H1 (cell line): Measurements from ENCODE around the gene RNF149. TPM values are rescaled to one million over a fixed set of nuclear protein-coding genes. Genes with fewer than 3 reads are reported as not detected.

Source experiments
- CTCF ChIA-PET: fragments of 300-600 bp; sonication (Branson Sonifier 250); formaldehyde crosslinking; loops from one replicate; lab custom pipeline; 2021; ENCODE audit not compliant: partially characterized antibody; lab: Charles Lee
- POLR2A ChIA-PET: fragments of 300-600 bp; sonication (Branson Sonifier 250); formaldehyde crosslinking; loops from one replicate; lab custom pipeline; 2021; ENCODE audit warnings: inconsistent platforms; ENCODE audit not compliant: partially characterized antibody; lab: Charles Lee
- DNase-seq, 2 experiments: peaks; one replicate each; pipeline versions ENCODE4 v3.0.0 to v3.0.0-alpha.2; 2010 to 2022; ENCODE audit warnings: low spot score in 2 of 2, low read depth in 1 of 2, mixed read lengths in 1 of 2
- FAIRE-seq: peaks from 2 replicates; lab custom pipeline; 2011; peaks lifted over from hg19 to GRCh38; lab: Jason Lieb, UNC
- H2AFZ ChIP-seq: 2 replicates; pipeline ENCODE4 v1.8.1; 2012; ENCODE audit warnings: low read length, inconsistent platforms
- H2AK5ac ChIP-seq: 2 replicates; pipeline ENCODE4 v1.6.1; 2013; ENCODE audit warnings: low read depth, low read length
- H2BK120ac ChIP-seq: replicated peaks from 2 replicates; pipeline ENCODE3; 2013; ENCODE audit warnings: low read depth, low read length, inconsistent platforms
- H2BK12ac ChIP-seq: 2 replicates; pipeline ENCODE4 v1.6.1; 2013; ENCODE audit warnings: low read depth, low read length
- H2BK15ac ChIP-seq: 2 replicates; pipeline ENCODE4 v1.6.1; 2013; ENCODE audit warnings: low read length
- H2BK20ac ChIP-seq: 2 replicates; pipeline ENCODE4 v1.6.1; 2013; ENCODE audit warnings: low read length
- H2BK5ac ChIP-seq: 2 replicates; pipeline ENCODE4 v1.6.1; 2013; ENCODE audit warnings: low read depth, low read length
- H3K14ac ChIP-seq: 2 replicates; pipeline ENCODE4 v1.6.1; 2013; ENCODE audit warnings: inconsistent platforms; ENCODE audit not compliant: insufficient read length
- H3K18ac ChIP-seq: 2 replicates; pipeline ENCODE4 v1.6.1; 2013; ENCODE audit warnings: low read length; ENCODE audit errors: extremely low read depth
- H3K23ac ChIP-seq: 2 replicates; pipeline ENCODE4 v1.6.1; 2013; ENCODE audit warnings: inconsistent platforms; ENCODE audit not compliant: insufficient read length
- H3K23me2 ChIP-seq: 2 replicates; pipeline ENCODE4 v1.6.1; 2013; ENCODE audit warnings: low read depth, low read length
- H3K27ac ChIP-seq: 2 replicates; pipeline ENCODE4 v1.6.1; 2011; ENCODE audit warnings: low read depth, low read length, inconsistent platforms
- H3K27me3 ChIP-seq, 4 experiments: replicated peaks in 1 of 4; 1 replicate in 1 of 4; 2 replicates in 3 of 4; pipeline versions ENCODE4 v1.6.1 to v1.8.1; 2011 to 2013; ENCODE audit warnings: low read length in 3 of 4, mild to moderate bottlenecking in 3 of 4, inconsistent platforms in 2 of 4, mixed read lengths in 2 of 4, moderate library complexity in 1 of 4; ENCODE audit not compliant: control insufficient read depth in 3 of 4, insufficient read depth in 3 of 4; ENCODE audit errors: extremely low read depth in 1 of 4
- H3K36me3 ChIP-seq, 4 experiments: 2 replicates each; pipeline versions ENCODE4 v1.6.1 to v1.8.1; 2011 to 2013; ENCODE audit warnings: mild to moderate bottlenecking in 4 of 4, low read length in 3 of 4, moderate library complexity in 2 of 4, control low read depth in 1 of 4, inconsistent platforms in 1 of 4; ENCODE audit not compliant: insufficient read depth in 4 of 4, control insufficient read depth in 2 of 4
- H3K4ac ChIP-seq: replicated peaks from 2 replicates; pipeline ENCODE3; 2013; ENCODE audit warnings: low read length, low read depth, mixed read lengths, inconsistent platforms; ENCODE audit not compliant: insufficient read length
- H3K4me1 ChIP-seq, 4 experiments: replicated peaks in 1 of 4; 1 replicate in 1 of 4; 2 replicates in 3 of 4; pipeline versions ENCODE4 v1.6.1 to v1.8.1; 2011 to 2013; ENCODE audit warnings: low read length in 3 of 4, inconsistent platforms in 2 of 4, mixed read lengths in 1 of 4; ENCODE audit not compliant: insufficient read depth in 4 of 4, control insufficient read depth in 3 of 4
- H3K4me2 ChIP-seq, 2 experiments: 2 replicates each; pipeline versions ENCODE4 v1.6.1 to v1.8.1; 2011 to 2013; ENCODE audit warnings: low read depth in 2 of 2, low read length in 2 of 2, control low read depth in 1 of 2, inconsistent platforms in 1 of 2, mild to moderate bottlenecking in 1 of 2; ENCODE audit not compliant: insufficient read depth in 1 of 2
- H3K4me3 ChIP-seq, 4 experiments: fragments of 200-600, 300-600 bp in 1 of 4; sonication (generic), shearing (Covaris generic), sonication (Bioruptor Twin) in 1 of 4; 2 replicates each; pipeline versions ENCODE4 v1.5.1 to v1.8.1; 2011 to 2016; ENCODE audit warnings: low read length in 4 of 4, low read depth in 3 of 4, control low read depth in 2 of 4, inconsistent platforms in 2 of 4, mild to moderate bottlenecking in 2 of 4, mixed read lengths in 1 of 4, moderate library complexity in 1 of 4; ENCODE audit not compliant: insufficient read depth in 2 of 4; ENCODE audit errors: extremely low read depth in 1 of 4
- H3K56ac ChIP-seq: replicated peaks from 2 replicates; pipeline ENCODE3; 2013; ENCODE audit warnings: low read depth, mild to moderate bottlenecking, mixed read lengths, low read length, inconsistent platforms; ENCODE audit not compliant: insufficient read length
- H3K79me1 ChIP-seq: 2 replicates; pipeline ENCODE4 v1.6.1; 2013; ENCODE audit warnings: low read depth, low read length, control low read depth
- H3K79me2 ChIP-seq, 2 experiments: 2 replicates each; pipeline versions ENCODE4 v1.6.1 to v1.8.1; 2012 to 2013; ENCODE audit warnings: low read length in 2 of 2, mild to moderate bottlenecking in 2 of 2, inconsistent platforms in 1 of 2; ENCODE audit not compliant: insufficient read depth in 2 of 2, control insufficient read depth in 1 of 2
- H3K9ac ChIP-seq, 4 experiments: replicated peaks in 1 of 4; 1 replicate in 1 of 4; 2 replicates in 3 of 4; pipeline versions ENCODE4 v1.6.1 to v1.8.1; 2011 to 2013; ENCODE audit warnings: low read depth in 3 of 4, low read length in 3 of 4, control low read depth in 2 of 4, mild to moderate bottlenecking in 2 of 4, moderate library complexity in 2 of 4, inconsistent platforms in 1 of 4; ENCODE audit errors: extremely low read depth in 1 of 4
- H3K9me3 ChIP-seq, 2 experiments: 2 replicates each; pipeline versions ENCODE4 v1.6.1 to v1.8.1; 2012 to 2013; ENCODE audit warnings: mild to moderate bottlenecking in 2 of 2, moderate library complexity in 2 of 2, control low read depth in 1 of 2, inconsistent platforms in 1 of 2, low read depth in 1 of 2, low read length in 1 of 2, mixed read lengths in 1 of 2; ENCODE audit not compliant: insufficient read depth in 2 of 2
- H4K20me1 ChIP-seq, 2 experiments: replicated peaks in 1 of 2; 2 replicates each; pipeline versions ENCODE3 to v1.8.1; 2011 to 2013; ENCODE audit warnings: inconsistent platforms in 2 of 2, low read length in 2 of 2, mild to moderate bottlenecking in 1 of 2; ENCODE audit not compliant: insufficient read depth in 2 of 2, control insufficient read depth in 1 of 2
- H4K5ac ChIP-seq: 2 replicates; pipeline ENCODE4 v1.6.1; 2013; ENCODE audit warnings: low read length, low read depth, mixed read lengths, inconsistent platforms; ENCODE audit not compliant: insufficient read length
- H4K8ac ChIP-seq: 2 replicates; pipeline ENCODE4 v1.8.0; 2013; ENCODE audit warnings: mild to moderate bottlenecking, moderate library complexity, low read length, inconsistent platforms; ENCODE audit not compliant: insufficient read depth; ENCODE audit errors: extremely low read depth
- H4K91ac ChIP-seq: replicated peaks from 2 replicates; pipeline ENCODE3; 2013; ENCODE audit warnings: low read length, mixed read lengths, inconsistent platforms; ENCODE audit not compliant: insufficient read length
- ATF3 ChIP-seq: IDR thresholded peaks from 2 replicates; pipeline ENCODE4 v1.6.1; 2011; ENCODE audit warnings: low read depth, mild to moderate bottlenecking, low read length; ENCODE audit not compliant: insufficient read depth
- KDM1A ChIP-seq: fragments of 200-600, 300-600 bp; sonication (generic); IDR thresholded peaks from 2 replicates; pipeline ENCODE4 v1.7.1; 2016; ENCODE audit warnings: mild to moderate bottlenecking, low read length, borderline replicate concordance
- POLR2A ChIP-seq, 2 experiments: IDR thresholded peaks; 1 replicate in 1 of 2; 2 replicates in 1 of 2; pipeline ENCODE4 v1.6.1; 2011; ENCODE audit warnings: low read depth in 2 of 2, low read length in 2 of 2, mild to moderate bottlenecking in 2 of 2; ENCODE audit errors: control extremely low read depth in 1 of 2
- SIN3A ChIP-seq, 2 experiments: IDR thresholded peaks in 1 of 2; conservative IDR thresholded peaks in 1 of 2; 2 replicates each; pipeline ENCODE4 v1.6.1; 2011 to 2012; ENCODE audit warnings: low read length in 2 of 2, improper control_type of control experiment in 1 of 2, low read depth in 1 of 2, mild to moderate bottlenecking in 1 of 2
- TEAD4 ChIP-seq: IDR thresholded peaks from 2 replicates; pipeline ENCODE4 v1.6.1; 2012; ENCODE audit warnings: low read depth, low read length, inconsistent platforms, mixed read lengths
- USF2 ChIP-seq: IDR thresholded peaks from 2 replicates; pipeline ENCODE4 v1.6.1; 2011; ENCODE audit warnings: low read length, improper control_type of control experiment
- WGBS, 2 experiments: shearing (Covaris generic) in 1 of 2; methylation state at CpG; one replicate each; pipeline versions ENCODE4 v1.1.6 to v1.1.7; 2013 to 2015; ENCODE audit warnings: low lambda C conversion rate in 2 of 2, mixed read lengths in 2 of 2, inconsistent platforms in 1 of 2, low coverage in 1 of 2, missing lambda C conversion rate in 1 of 2; ENCODE audit not compliant: insufficient replicate concordance in 2 of 2, insufficient coverage in 1 of 2, insufficient read length in 1 of 2; ENCODE audit errors: extremely low coverage in 1 of 2, missing lambda C conversion rate in 1 of 2; 5-methylcytosine and 5-hydroxymethylcytosine counted together
- long read RNA-seq, 2 experiments: library from RNA in 1 of 2; library from capped mRNA in 1 of 2; stranded (forward); transcript quantifications; one replicate each; pipeline ENCODE4 v2.0.0, GENCODE V29; 2021; ENCODE audit warnings: inconsistent platforms in 1 of 2
- polyA minus RNA-seq, 3 experiments: library from RNA; depleted of rRNA, polyadenylated mRNA; stranded (reverse); fragments of >200 nt; gene quantifications; 1 replicate in 2 of 3; 2 replicates in 1 of 3; pipeline ENCODE4 v1.2.3, GENCODE V29; 2011
- polyA plus RNA-seq, 7 experiments: library from polyadenylated mRNA; depleted of rRNA in 3 of 7; stranded (reverse) in 5 of 7; unstranded in 2 of 7; fragments of >200 nt in 5 of 7; fragments of 200-250 nt in 2 of 7; gene quantifications; 1 replicate in 5 of 7; 2 replicates in 1 of 7; 4 replicates in 1 of 7; pipeline versions ENCODE4 v1.2.1 to v1.2.3, GENCODE V29; 2011 to 2013; ENCODE audit warnings: missing spikeins in 2 of 7, mixed read lengths in 2 of 7
- total RNA-seq: library from RNA; stranded (reverse); fragmentation: NEBNext Ultra II Directional; extraction: Animal tissue kit (Norgen Biotek cat#: 25700); gene quantifications from 2 replicates; pipeline ENCODE4 v1.2.1, GENCODE V29; 2021

RNF149 gene
- 21.9 and 28.2 TPM in 2 replicates for total RNA-seq
- polyA plus RNA-seq (2011; rRNA removed): 13.2 and 16.6 TPM in 2 replicates
- polyA plus RNA-seq (2011; cell fraction: cytosol; rRNA removed): 19.0 TPM
- polyA plus RNA-seq (2011; cell fraction: nucleus; rRNA removed): 18.3 TPM
- polyA plus RNA-seq (2012, experiment 1 of 2): 13.8 to 21.3 TPM (median 15.7 TPM) in 4 replicates
- polyA plus RNA-seq (2012, experiment 2 of 2): 6.7 TPM
- polyA plus RNA-seq (2013, experiment 1 of 2): 26.4 TPM
- polyA plus RNA-seq (2013, experiment 2 of 2): 24.0 TPM
- 13.8 and 17.6 TPM in 2 replicates for polyA minus RNA-seq (2011; rRNA and poly(A)+ RNA removed)
- 13.9 TPM for polyA minus RNA-seq (2011; cell fraction: cytosol; rRNA and poly(A)+ RNA removed)
- polyA minus RNA-seq (2011; cell fraction: nucleus; rRNA and poly(A)+ RNA removed): 27.4 TPM
- long read RNA-seq, experiment 1, partial matches to known transcripts: 1 of 11 reads
- long read RNA-seq, experiment 1, other reads (novel, unspliced or antisense): 6 of 11 reads
- long read RNA-seq, experiment 2, partial matches to known transcripts: 0 of 1 reads
- long read RNA-seq, experiment 2, other reads (novel, unspliced or antisense): 1 of 1 reads

- H3K23ac ChIP-seq: no peak within 1 kb of the TSS
- H3K18ac ChIP-seq: peak within 1 kb of the TSS; percentile 93
- CTCF ChIA-PET: interaction anchor here (0.6 to 3.0 kb wide), 3 partner anchors 10 to 587 kb away, joined by 3 to 7 read pairs (median 4); partner anchors contain the start of gene CREG2
- peak within 1 kb of the TSS; percentile 94 for H4K8ac ChIP-seq
- H3K79me2 ChIP-seq: peaks cover 0 to 44% of the 10 kb centered on the region in 2 experiments; a peak in 2 of 4 replicates
- H3K4me2 ChIP-seq: peak within 1 kb of the TSS; percentile 81 to 98
- peaks cover 4% of the 10 kb centered on the region; the same call in 1 of the 2 replicates for H3K79me1 ChIP-seq
- peaks cover 3 to 14% (median 5%) of the 10 kb centered on the region in 4 experiments for H3K4me1 ChIP-seq
- H2BK15ac ChIP-seq: no peak within 1 kb of the TSS
- H4K91ac ChIP-seq: peak within 1 kb of the TSS; percentile 94
- DNase-seq (peak; percentile 65 to 95), FAIRE-seq (no peak)
- H3K23me2 ChIP-seq: peaks cover 12% of the 10 kb centered on the region; the same call in 1 of the 2 replicates
- H3K9ac ChIP-seq: peak within 1 kb of the TSS; percentile 59 to 71 (median 61)
- no peak within 1 kb of the TSS for H3K14ac ChIP-seq
- H3K27ac ChIP-seq: no peak within 1 kb of the TSS
- peaks cover 18% of the 10 kb centered on the region in 2 experiments for H4K20me1 ChIP-seq
- H3K56ac ChIP-seq: peak within 1 kb of the TSS; percentile 67
- peak within 1 kb of the TSS; percentile 69 for H2BK120ac ChIP-seq
- H3K27me3 ChIP-seq: peaks cover 0 to 9% (median 0%) of the 10 kb centered on the region in 4 experiments; a peak in 3 of 7 replicates
- peak within 1 kb of the TSS; percentile 92 for H2BK12ac ChIP-seq
- H2BK5ac ChIP-seq: peak within 1 kb of the TSS; percentile 85; the same call in 1 of the 2 replicates
- H3K4me3 ChIP-seq: peak within 1 kb of the TSS; percentile 56 to 80 (median 72)
- 8% methylated on average over 67 of the region's 76 CpGs; no CpG with 5 or more reads in 1 of the 2 experiments for whole genome bisulfite sequencing, 2 experiments
- peak within 1 kb of the TSS; percentile 94 for H4K5ac ChIP-seq
- peaks cover 0 to 5% (median 0%) of the 10 kb centered on the region in 4 experiments; a peak in 1 of 8 replicates for H3K36me3 ChIP-seq
- peak within 1 kb of the TSS; percentile 88 for H3K4ac ChIP-seq
- POLR2A ChIA-PET: interaction anchor here (0.6 to 1.4 kb wide), 9 partner anchors 9 to 748 kb away, joined by 3 to 5 read pairs (median 4); partner anchors contain the start of gene CNOT11
- H2AFZ ChIP-seq: peak within 1 kb of the TSS; percentile 96; the same call in 1 of the 2 replicates
- no peak within 1 kb of the TSS for H2AK5ac ChIP-seq
- H3K9me3 ChIP-seq: no peaks in the 10 kb centered on the region
- no peak within 1 kb of the TSS for H2BK20ac ChIP-seq
- TF ChIP-seq SIN3A (conservative IDR thresholded peaks at IDR 0.05 in 1 of 2, IDR thresholded peaks at IDR 0.05 in 1 of 2; ENCODE audit: low read depth in 1 of 2, low read length in 2 of 2): 0 out of 4 replicates have a peak, but pooled peaks of 1 of the 2 experiments have one; percentile 19
- no peak for TF ChIP-seq TEAD4
- peak; percentile 42; the same call in 1 of the 2 replicates for TF ChIP-seq KDM1A
- no peak for TF ChIP-seq USF2
- TF ChIP-seq POLR2A (IDR thresholded peaks at IDR 0.05; ENCODE audit: control extremely low read depth in 1 of 2, low read depth in 2 of 2, low read length in 2 of 2): peak in 1 of 2 experiments; percentile 63; a peak in 2 of 3 replicates
- TF ChIP-seq ATF3: no peak
These were observed at the start of gene RNF149 for GRCh38 chr2:101308432-101309210. RNF149 (minus strand) TSS chr2:101308701; CDS start chr2:101308588, 113 bp downstream.
